ENCODE results near the gene MRPL12. TPM values are rescaled to one million over a fixed set of nuclear protein-coding genes. Genes with fewer than 3 reads are reported as not detected.

Gene MRPL12
- total and polyA plus RNA-seq, 9 of the 15 experiments (the other 6 are each of a cell fraction or from before 2014, with no cell fraction given), result 0.94 to 338 (median 100) TPM

- TF ChIP-seq, protein P1, sequence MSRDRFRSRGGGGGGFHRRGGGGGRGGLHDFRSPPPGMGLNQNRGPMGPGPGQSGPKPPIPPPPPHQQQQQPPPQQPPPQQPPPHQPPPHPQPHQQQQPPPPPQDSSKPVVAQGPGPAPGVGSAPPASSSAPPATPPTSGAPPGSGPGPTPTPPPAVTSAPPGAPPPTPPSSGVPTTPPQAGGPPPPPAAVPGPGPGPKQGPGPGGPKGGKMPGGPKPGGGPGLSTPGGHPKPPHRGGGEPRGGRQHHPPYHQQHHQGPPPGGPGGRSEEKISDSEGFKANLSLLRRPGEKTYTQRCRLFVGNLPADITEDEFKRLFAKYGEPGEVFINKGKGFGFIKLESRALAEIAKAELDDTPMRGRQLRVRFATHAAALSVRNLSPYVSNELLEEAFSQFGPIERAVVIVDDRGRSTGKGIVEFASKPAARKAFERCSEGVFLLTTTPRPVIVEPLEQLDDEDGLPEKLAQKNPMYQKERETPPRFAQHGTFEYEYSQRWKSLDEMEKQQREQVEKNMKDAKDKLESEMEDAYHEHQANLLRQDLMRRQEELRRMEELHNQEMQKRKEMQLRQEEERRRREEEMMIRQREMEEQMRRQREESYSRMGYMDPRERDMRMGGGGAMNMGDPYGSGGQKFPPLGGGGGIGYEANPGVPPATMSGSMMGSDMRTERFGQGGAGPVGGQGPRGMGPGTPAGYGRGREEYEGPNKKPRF (IDR thresholded peaks at IDR 0.05; ENCODE audit: low read depth, low read length), result no peak
- TF ChIP-seq, protein P2, sequence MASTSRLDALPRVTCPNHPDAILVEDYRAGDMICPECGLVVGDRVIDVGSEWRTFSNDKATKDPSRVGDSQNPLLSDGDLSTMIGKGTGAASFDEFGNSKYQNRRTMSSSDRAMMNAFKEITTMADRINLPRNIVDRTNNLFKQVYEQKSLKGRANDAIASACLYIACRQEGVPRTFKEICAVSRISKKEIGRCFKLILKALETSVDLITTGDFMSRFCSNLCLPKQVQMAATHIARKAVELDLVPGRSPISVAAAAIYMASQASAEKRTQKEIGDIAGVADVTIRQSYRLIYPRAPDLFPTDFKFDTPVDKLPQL (IDR thresholded peaks at IDR 0.05; ENCODE audit: extremely low read depth, insufficient read length), result no peak
Measured at GRCh38 chr17:81717766-81718089, 14.6 kb downstream of the MRPL12 start (continued).

DNA sequence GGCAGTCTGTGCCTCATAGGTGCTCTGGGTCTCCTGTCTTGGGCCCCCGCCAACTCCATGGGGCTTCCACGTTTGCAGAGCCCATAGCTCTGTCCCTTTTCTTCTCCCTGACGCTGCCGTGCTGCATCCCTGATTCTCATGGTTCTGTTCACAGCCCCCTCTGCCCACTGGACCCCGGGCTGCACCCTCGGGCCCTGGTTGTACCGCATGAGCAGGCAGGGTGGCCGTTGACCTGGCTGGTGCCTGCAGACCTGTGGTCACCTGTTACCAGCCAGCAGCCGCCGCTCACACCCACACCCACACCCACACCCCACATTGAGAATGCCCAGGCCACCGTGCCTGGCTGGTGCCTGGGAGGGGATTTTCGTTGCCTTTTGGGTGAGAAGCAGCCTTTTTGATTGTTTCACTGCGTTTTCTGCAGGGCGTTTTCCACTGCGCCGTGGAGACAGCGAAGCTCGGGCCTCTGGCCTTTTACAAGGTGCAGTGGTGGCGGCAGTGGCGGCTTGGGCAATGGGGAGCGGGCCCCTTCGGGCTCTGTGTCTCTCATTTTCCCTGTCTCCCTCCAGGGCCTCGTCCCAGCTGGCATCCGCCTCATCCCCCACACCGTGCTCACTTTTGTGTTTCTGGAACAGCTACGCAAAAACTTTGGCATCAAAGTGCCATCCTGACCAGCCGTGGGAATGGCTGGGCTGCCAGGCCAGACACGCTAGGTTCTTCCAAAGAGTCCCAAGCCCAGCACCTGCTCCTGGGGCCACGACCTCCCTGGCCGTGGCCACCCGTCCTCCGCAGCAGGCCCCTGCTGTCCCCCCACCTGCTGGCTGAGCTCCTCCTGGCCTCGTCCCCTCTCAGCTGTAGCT, 16.5 kb downstream of the MRPL12 start:
- H3K9ac ChIP-seq (ENCODE audit: insufficient read depth in 1 of 2, low read depth in 2 of 2, low read length in 2 of 2), result peak overlapping the region in 1 of 2 experiments; percentile 72; a peak in 1 of 4 replicates
- intact Hi-C loops (cut with micrococcal nuclease) (no loop called here), in situ Hi-C loops (cut with MboI) (no loop called here)
- no peak overlapping the region for H3K4me3 ChIP-seq
- no peak for ATAC-seq
- H3K9me1 ChIP-seq (ENCODE audit: control insufficient read depth, insufficient read depth, low read length), result no peaks in the 10 kb centered on the region
- H3K9me3 ChIP-seq (replicated peaks; ENCODE audit: control insufficient read depth, insufficient read depth, low read depth, low read length), result no peaks in the 10 kb centered on the region
- POLR2A ChIA-PET, result interaction anchor here (0.8 to 0.9 kb wide), 2 partner anchors 17 to 167 kb away, joined by 3 to 6 read pairs; partner anchors contain the start of genes FAAP100 and MRPL12
- no peak overlapping the region for H3K4me2 ChIP-seq (ENCODE audit: insufficient read depth, low read length)
- CTCF ChIA-PET (ENCODE audit: low intra/inter-chr PET ratio), result no interaction called here
- 90% methylated on average over 29 of the region's 33 CpGs for WGBS (ENCODE audit: insufficient coverage, low coverage, missing lambda C conversion rate)
- peaks cover 54% of the 10 kb centered on the region; the same call in 1 of the 3 replicates for H3K36me3 ChIP-seq (ENCODE audit: control insufficient read depth, insufficient read depth, low read length)
- no peak overlapping the region for H3K27ac ChIP-seq (ENCODE audit: extremely low read depth, low read depth, low read length)
- peaks cover 10% of the 10 kb centered on the region for H3K79me2 ChIP-seq (ENCODE audit: control insufficient read depth, insufficient read depth, low read length)
- no peak for FAIRE-seq
- H3K4me1 ChIP-seq (replicated peaks in 1 of 2; ENCODE audit: control insufficient read depth in 2 of 2, insufficient read depth in 2 of 2, low read length in 2 of 2), result peaks cover 19 to 77% of the 10 kb centered on the region in 2 experiments
- no peak for DNase-seq (ENCODE audit: extremely low read depth in 1 of 4, low spot score in 3 of 4)
- no TSS peak for BruUV-seq (replicated peaks)
- H2AFZ ChIP-seq (ENCODE audit: low read depth, low read length), result no peak overlapping the region
- H4K20me1 ChIP-seq (replicated peaks; ENCODE audit: control insufficient read depth, insufficient read depth, low read length), result no peaks in the 10 kb centered on the region; the same call in 1 of the 2 replicates
- peak; percentile 8; the same call in 1 of the 2 replicates for TF ChIP-seq RBFOX2 (IDR thresholded peaks at IDR 0.05; ENCODE audit: low read depth, low read length)
- no peak for TF ChIP-seq PRMT5 (CRISPR knock-in tag; IDR thresholded peaks at IDR 0.05)
- peak; percentile 12; the same call in 1 of the 2 replicates for TF ChIP-seq POLR2G (IDR thresholded peaks at IDR 0.05; ENCODE audit: low read depth, low read length)
- peak; percentile 68; the same call in 1 of the 2 replicates for TF ChIP-seq ZBTB33 (CRISPR knock-in tag; IDR thresholded peaks at IDR 0.05)
- H3K27me3 ChIP-seq (ENCODE audit: control insufficient read depth in 2 of 2, insufficient read depth in 2 of 2, low read length in 2 of 2), result no peaks in the 10 kb centered on the region
